Prostate gland (tissue), 2 donors: ENCODE measurements around the gene PRKAR2A. TPM values are rescaled to one million over a fixed set of nuclear protein-coding genes. Genes with fewer than 3 reads are reported as not detected.
"Not testable (repeated sequence)": the region's sequence is repeated elsewhere in the genome, so short reads cannot be mapped to it uniquely, and the experiment has no call there.

Experiments used
- DNase-seq: peaks from one replicate; pipeline ENCODE4 v3.0.0-alpha.2; 2019; ENCODE audit warnings: low spot score
- H3K27ac ChIP-seq, 2 donors: fragments of 200-600 bp; sonication (generic); 2 replicates each; pipeline ENCODE4 v1.5.1; 2017 to 2019
- H3K27me3 ChIP-seq: fragments of 200-600 bp; sonication (generic); replicated peaks from 2 replicates; pipeline ENCODE4 v1.5.1; 2019; ENCODE audit not compliant: insufficient read depth
- H3K36me3 ChIP-seq, 2 donors: fragments of 200-600 bp; sonication (generic); 1 replicate in 1 of 2; 2 replicates in 1 of 2; pipeline versions ENCODE4 v1.5.1 to v1.8.1; 2017 to 2019
- H3K4me1 ChIP-seq: fragments of 200-600 bp; sonication (generic); replicated peaks from 2 replicates; pipeline ENCODE4 v1.5.1; 2019
- H3K4me3 ChIP-seq, 2 donors: fragments of 200-600 bp; sonication (generic); 2 replicates each; pipeline ENCODE4 v1.5.1; 2017 to 2019
- H3K9me3 ChIP-seq: fragments of 200-600 bp; sonication (generic); 2 replicates; pipeline ENCODE4 v1.5.1; 2017
- CTCF ChIP-seq, 4 experiments: fragments of 200-600 bp in 2 of 4; fragments of 450-650 bp in 2 of 4; sonication (generic) in 2 of 4; IDR thresholded peaks; 1 replicate in 3 of 4; 2 replicates in 1 of 4; pipeline ENCODE4 v1.5.1; 2016 to 2019; ENCODE audit warnings: antibody characterized with exemption in 4 of 4, mild to moderate bottlenecking in 2 of 4, moderate library complexity in 2 of 4
- POLR2A ChIP-seq: fragments of 450-650 bp; IDR thresholded peaks from one replicate; pipeline ENCODE4 v1.6.1; 2016; ENCODE audit warnings: antibody characterized with exemption, mild to moderate bottlenecking
- POLR2AphosphoS5 ChIP-seq: sonication (generic); formaldehyde crosslinking; IDR thresholded peaks from one replicate; pipeline ENCODE4 v1.6.1; 2017; ENCODE audit warnings: antibody characterized with exemption
- WGBS: methylation state at CpG from one replicate; pipeline ENCODE4 v1.1.5; 2018; 5-methylcytosine and 5-hydroxymethylcytosine counted together
- intact Hi-C: fragments of 100-400 bp; cut with DNase I; formaldehyde crosslinking; loops from one replicate; pipeline ENCODE4 v1.14.2; 2022
- total RNA-seq, 2 donors: library from RNA; depleted of rRNA; stranded (reverse); fragments of >200 nt; gene quantifications; one replicate each; pipeline ENCODE4 v1.1.0, GENCODE V29; 2016

PRKAR2A gene
- total RNA-seq, 2 donors from 2014 or later: 33.7 to 35.3 TPM

GRCh38 chr3:48820612-48821324 is 26.9 kb downstream of the PRKAR2A start:
- DNase-seq: no peak
- TF ChIP-seq POLR2AphosphoS5: no peak
- TF ChIP-seq CTCF (IDR thresholded peaks at IDR 0.05): no peak
- TF ChIP-seq POLR2A: no peak
- H3K27me3 ChIP-seq: no peaks in the 10 kb centered on the region
- no peak overlapping the region for H3K4me3 ChIP-seq
- H3K4me1 ChIP-seq: peaks cover 4% of the 10 kb centered on the region
- intact Hi-C loops: no loop called here
- no peaks in the 10 kb centered on the region for H3K9me3 ChIP-seq
- WGBS: 54% methylated on average over 2 of the region's 2 CpGs
- no peaks in the 10 kb centered on the region for H3K36me3 ChIP-seq
- H3K27ac ChIP-seq: no peak overlapping the region

- WGBS: 97% methylated on average over 7 of the region's 7 CpGs
- H3K36me3 ChIP-seq: no peaks in the 10 kb centered on the region
- peaks cover 4% of the 10 kb centered on the region for H3K4me1 ChIP-seq
- no peak overlapping the region for H3K27ac ChIP-seq
- no peak for TF ChIP-seq POLR2A
- intact Hi-C loops: no loop called here
- no peak for DNase-seq
- H3K27me3 ChIP-seq: no peaks in the 10 kb centered on the region
- H3K9me3 ChIP-seq: no peaks in the 10 kb centered on the region
- no peak overlapping the region for H3K4me3 ChIP-seq
Observed at GRCh38 chr3:48819234-48820221, 28.1 kb downstream of the PRKAR2A start.

- no peak overlapping the region for H3K4me3 ChIP-seq
- TF ChIP-seq POLR2A: no peak
- peak; percentile 75 for TF ChIP-seq POLR2AphosphoS5
- no peaks in the 10 kb centered on the region for H3K27me3 ChIP-seq
- 19% methylated on average over 3 of the region's 3 CpGs for WGBS
- H3K4me1 ChIP-seq: no peaks in the 10 kb centered on the region
- peak overlapping the region; percentile 27 to 52 for H3K27ac ChIP-seq
- intact Hi-C loops: no loop called here
- no peaks in the 10 kb centered on the region for H3K36me3 ChIP-seq
- peak; percentile 10 for DNase-seq
- H3K9me3 ChIP-seq: no peaks in the 10 kb centered on the region
Observed at GRCh38 chr3:48811524-48811923, 36.1 kb downstream of the PRKAR2A start.

GRCh38 chr3:48804930-48805329 is 42.7 kb downstream of the PRKAR2A start:
- H3K27me3 ChIP-seq: no peaks in the 10 kb centered on the region
- DNase-seq: no peak
- H3K36me3 ChIP-seq: no peaks in the 10 kb centered on the region
- H3K4me1 ChIP-seq: no peaks in the 10 kb centered on the region
- intact Hi-C loops: no loop called here
- H3K9me3 ChIP-seq: no peaks in the 10 kb centered on the region
- TF ChIP-seq POLR2AphosphoS5 (no peak), POLR2A (no peak), CTCF (IDR thresholded peaks at IDR 0.05) (no peak)
- 97% methylated on average over 4 of the region's 4 CpGs for WGBS
- no peak overlapping the region for H3K4me3 ChIP-seq
- no peak overlapping the region for H3K27ac ChIP-seq

- intact Hi-C loops, H3K4me1 ChIP-seq, H3K4me3 ChIP-seq, H3K36me3 ChIP-seq, H3K9me3 ChIP-seq, H3K27ac ChIP-seq, DNase-seq, H3K27me3 ChIP-seq: not testable (repeated sequence)
- 93% methylated on average over 12 of the region's 12 CpGs for WGBS
Observed at GRCh38 chr3:48800831-48801230, 46.8 kb downstream of the PRKAR2A start.

GRCh38 chr3:48798998-48799397 is 48.7 kb downstream of the PRKAR2A start:
- TF ChIP-seq CTCF (IDR thresholded peaks at IDR 0.05) (no peak), POLR2A (no peak), POLR2AphosphoS5 (no peak)
- intact Hi-C loops: no loop called here
- WGBS: 36% methylated on average over 1 of the region's 1 CpG
- no peak for DNase-seq
- H3K27ac ChIP-seq: no peak overlapping the region
- H3K36me3 ChIP-seq: no peaks in the 10 kb centered on the region
- no peaks in the 10 kb centered on the region for H3K27me3 ChIP-seq
- H3K4me1 ChIP-seq: no peaks in the 10 kb centered on the region
- no peaks in the 10 kb centered on the region for H3K9me3 ChIP-seq
- H3K4me3 ChIP-seq: no peak overlapping the region
